ENCODE measurements around the gene PROSER3.

DNA sequence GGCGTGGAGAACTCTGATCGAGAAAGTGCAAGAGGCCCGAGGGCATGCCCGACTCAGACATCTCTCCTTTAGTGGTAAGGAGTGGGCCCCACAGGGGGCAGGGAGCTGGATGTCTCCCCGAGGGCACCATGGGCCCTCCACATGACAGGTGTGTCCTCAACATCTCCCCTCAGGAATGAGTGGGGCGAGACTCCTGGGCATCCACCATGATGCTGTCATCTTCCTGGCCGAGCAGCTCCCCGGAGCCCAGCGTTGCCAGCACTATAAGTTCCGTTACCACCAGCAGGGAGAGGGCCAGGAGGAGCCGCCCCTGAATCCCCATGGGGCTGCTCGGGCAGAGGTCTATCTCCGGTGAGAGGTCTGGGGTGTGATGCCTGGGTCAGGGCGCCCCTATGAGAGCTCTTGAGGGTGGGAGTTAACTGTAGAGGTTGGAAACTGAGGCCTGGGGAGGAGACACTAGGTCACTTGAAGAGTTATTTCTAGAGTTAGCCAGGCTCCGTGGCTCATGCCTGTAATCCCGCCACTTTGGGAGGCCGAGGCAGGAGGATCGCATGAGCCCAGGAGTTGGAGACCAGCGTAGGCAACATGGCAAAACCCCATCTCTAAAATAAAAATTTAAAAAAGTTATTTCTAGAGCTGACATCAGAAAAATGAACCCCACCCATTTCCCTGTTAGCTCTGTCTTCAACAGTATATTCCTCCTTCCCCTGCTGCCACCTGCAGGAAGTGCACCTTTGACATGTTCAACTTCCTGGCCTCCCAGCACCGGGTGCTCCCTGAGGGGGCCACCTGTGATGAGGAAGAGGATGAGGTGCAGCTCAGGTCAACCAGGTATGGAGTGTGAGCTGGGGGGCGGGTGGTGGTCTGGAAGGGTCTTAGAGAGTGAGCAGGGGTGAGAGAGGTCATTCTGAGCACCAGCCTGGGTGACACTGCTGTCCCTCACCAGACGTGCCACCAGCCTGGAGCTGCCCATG lies 20.8 kb upstream of the PROSER3 start:
- TF ChIP-seq TCF4 (CRISPR knock-in tag; IDR thresholded peaks at IDR 0.05; ENCODE audit: borderline replicate concordance) (no peak), TSHZ2 (CRISPR knock-in tag; IDR thresholded peaks at IDR 0.05) (no peak), BACH2 (CRISPR knock-in tag; IDR thresholded peaks at IDR 0.05; ENCODE audit: borderline replicate concordance) (no peak), CREB5 (CRISPR knock-in tag; IDR thresholded peaks at IDR 0.05; ENCODE audit: low read depth) (no peak), CSDC2 (CRISPR knock-in tag; IDR thresholded peaks at IDR 0.05) (no peak), ARNTL (CRISPR knock-in tag; IDR thresholded peaks at IDR 0.05; ENCODE audit: borderline replicate concordance, low read depth) (no peak), ZNF8 (CRISPR knock-in tag; IDR thresholded peaks at IDR 0.05) (no peak)
- TF ChIP-seq, protein P1, sequence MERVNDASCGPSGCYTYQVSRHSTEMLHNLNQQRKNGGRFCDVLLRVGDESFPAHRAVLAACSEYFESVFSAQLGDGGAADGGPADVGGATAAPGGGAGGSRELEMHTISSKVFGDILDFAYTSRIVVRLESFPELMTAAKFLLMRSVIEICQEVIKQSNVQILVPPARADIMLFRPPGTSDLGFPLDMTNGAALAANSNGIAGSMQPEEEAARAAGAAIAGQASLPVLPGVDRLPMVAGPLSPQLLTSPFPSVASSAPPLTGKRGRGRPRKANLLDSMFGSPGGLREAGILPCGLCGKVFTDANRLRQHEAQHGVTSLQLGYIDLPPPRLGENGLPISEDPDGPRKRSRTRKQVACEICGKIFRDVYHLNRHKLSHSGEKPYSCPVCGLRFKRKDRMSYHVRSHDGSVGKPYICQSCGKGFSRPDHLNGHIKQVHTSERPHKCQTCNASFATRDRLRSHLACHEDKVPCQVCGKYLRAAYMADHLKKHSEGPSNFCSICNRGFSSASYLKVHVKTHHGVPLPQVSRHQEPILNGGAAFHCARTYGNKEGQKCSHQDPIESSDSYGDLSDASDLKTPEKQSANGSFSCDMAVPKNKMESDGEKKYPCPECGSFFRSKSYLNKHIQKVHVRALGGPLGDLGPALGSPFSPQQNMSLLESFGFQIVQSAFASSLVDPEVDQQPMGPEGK (CRISPR knock-in tag; IDR thresholded peaks at IDR 0.05; ENCODE audit: borderline replicate concordance), result no peak

Measured in SK-N-SH treated with all-trans-retinoic acid at 6 μM for 48 hours (cell line).